NCI-H2227 (cell line): ENCODE data around the gene CHD9NB.
A peak's percentile ranks its signal among the peaks of the same experiment; 100 is the strongest.
"Not testable (repeated sequence)": the region's sequence is repeated elsewhere in the genome, so short reads cannot be mapped to it uniquely, and the experiment has no call there.

Experiments
- DNase-seq: peaks from one replicate; lab custom pipeline; 2025; ENCODE audit not compliant: unreplicated experiment; lab: John Stamatoyannopoulos, UW

Gene CHD9NB

DNA sequence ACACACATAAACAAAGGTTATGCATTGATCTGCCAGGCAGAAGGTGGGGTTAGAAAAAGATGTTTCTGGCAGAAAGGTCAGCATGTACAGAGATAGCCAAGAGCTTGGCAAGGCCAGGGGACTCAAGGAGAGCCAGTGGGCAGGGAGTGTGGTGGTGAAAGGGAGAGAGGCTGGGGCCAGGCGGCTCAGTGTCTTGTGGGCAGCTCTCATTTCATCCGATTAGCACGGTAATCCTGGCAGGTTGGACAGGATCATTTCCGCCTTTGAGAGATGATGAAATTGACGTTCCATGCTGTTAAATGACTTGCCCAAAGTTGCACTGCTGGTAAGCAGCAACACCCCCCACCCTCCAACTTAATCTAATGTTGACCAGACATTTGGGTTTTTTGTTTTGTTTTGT lies 5.7 kb upstream of the CHD9NB start:
- DNase-seq = no peak

DNA sequence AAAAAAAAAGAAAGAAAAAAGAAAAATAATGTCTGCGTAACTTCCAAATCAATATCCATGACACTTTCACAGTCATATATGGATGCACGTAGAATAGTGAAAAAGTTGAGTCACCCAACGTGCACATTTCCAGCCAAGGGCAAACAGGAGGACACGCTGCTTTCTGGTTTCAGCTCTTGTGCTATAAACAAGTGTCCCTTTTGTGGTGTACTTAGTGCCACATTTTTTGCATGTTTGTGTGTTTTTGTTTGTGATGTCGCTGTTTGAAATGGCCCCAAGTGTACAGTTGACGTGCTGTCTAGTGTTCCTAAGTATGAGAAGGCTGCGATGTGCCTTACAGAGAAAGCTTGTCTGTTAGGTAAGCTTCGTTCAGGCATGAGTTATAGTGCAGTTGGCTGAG lies 5.0 kb upstream of the CHD9NB start:
- DNase-seq = no peak

- DNase-seq = no peak
These were observed 3.7 kb upstream of the CHD9NB start for GRCh38 chr16:53056392-53056881.

DNA sequence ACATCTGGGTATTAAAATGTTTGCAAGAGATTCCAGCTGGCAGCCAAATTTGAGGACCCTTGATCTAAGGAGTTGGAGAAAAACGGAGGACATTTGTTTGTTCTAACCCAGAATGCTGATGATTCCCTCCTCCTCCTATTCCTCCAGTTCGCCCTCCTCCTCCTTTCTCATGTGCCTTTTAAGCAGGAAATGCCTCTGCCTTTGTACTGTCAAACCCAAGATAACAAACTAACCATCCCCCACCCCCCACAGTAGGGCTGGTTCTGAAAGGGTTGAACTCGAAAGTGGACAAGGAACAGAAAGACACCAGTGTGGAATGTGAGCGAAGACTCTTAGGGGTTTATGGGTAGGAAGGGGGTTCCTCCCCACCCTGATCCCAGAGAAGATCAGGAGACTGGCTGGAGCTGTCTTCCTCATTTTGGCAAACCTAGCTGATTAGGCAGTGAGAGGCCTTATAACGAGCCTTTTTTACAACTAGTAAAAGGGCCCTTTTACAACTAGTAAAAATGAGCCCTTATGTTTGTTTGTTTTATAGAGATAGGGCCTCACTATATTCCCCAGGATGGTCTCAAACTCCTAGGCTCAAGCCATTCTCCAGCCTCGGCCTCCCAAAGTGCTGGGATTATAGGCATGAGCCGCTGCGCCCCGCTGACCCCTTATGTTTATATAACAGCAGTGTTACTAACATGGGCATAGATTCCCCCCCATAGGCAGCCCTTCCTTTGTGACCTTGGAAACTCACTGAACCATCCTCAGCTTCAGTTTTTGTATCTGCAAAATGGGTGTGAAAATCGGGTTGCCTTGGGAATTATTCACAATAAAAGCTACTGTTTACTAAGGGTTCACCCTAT lies 3.1 kb upstream of the CHD9NB start:
- DNase-seq = peak; percentile 12

GRCh38 chr16:53054670-53055485 lies 2.2 kb upstream of the CHD9NB start, which contains the start of gene CHD9:
TSS of gene CHD9 (plus strand) at chr16:53054991. CDS start at chr16:53156090, 101,099 bp downstream.
- peak; percentile 89 for DNase-seq

- DNase-seq = peak; percentile 27
These were observed 1.4 kb upstream of the CHD9NB start for GRCh38 chr16:53053967-53054669.

- not testable (repeated sequence) for DNase-seq
These were observed 1.4 kb downstream of the CHD9NB start for GRCh38 chr16:53051255-53051654.

GRCh38 chr16:53048139-53048915 lies 4.4 kb downstream of the CHD9NB start:
- DNase-seq = no peak

GRCh38 chr16:53047515-53047914 lies 5.2 kb downstream of the CHD9NB start:
- DNase-seq = not testable (repeated sequence)

DNA sequence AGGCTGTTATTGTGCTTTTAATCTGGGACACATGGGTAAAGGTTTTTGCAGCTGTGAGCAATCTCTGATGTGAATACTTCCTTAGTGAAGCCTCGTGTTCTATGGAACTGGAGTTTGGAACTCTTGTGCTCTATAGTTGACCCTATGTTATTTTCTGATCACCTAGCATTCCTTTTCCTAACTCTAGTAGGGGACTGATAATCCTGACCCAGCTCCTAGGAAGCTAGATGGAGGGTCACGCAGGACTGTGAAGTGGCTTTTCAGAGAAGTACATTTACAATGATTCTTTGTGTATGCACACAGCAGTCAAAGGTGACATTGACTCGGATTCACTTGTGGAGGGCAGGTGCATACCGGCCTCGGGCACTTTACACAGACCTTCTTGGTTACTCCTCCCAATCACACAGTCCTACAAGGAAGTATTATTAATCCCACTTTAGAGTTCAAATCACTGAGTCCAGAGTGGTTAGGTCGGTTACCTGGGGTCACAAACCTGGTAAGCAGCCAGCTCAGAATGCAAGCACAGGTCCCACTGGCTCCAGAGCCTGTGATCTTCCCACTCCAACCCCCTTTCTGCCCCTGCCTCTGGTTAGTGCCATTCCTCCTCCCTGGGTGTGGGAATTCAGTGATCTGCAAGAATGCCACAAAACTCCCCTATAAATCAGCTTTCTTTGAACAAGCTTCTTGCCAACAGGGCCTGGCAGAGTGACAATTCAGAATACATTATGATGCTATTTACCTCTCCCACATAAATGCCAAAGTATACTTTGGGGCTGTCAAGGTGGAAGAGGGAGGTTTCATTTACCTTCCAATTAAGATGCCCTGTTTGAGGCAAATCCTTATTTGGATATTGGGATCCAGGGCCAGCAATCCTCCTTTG lies 7.1 kb downstream of the CHD9NB start:
- no peak for DNase-seq

DNA sequence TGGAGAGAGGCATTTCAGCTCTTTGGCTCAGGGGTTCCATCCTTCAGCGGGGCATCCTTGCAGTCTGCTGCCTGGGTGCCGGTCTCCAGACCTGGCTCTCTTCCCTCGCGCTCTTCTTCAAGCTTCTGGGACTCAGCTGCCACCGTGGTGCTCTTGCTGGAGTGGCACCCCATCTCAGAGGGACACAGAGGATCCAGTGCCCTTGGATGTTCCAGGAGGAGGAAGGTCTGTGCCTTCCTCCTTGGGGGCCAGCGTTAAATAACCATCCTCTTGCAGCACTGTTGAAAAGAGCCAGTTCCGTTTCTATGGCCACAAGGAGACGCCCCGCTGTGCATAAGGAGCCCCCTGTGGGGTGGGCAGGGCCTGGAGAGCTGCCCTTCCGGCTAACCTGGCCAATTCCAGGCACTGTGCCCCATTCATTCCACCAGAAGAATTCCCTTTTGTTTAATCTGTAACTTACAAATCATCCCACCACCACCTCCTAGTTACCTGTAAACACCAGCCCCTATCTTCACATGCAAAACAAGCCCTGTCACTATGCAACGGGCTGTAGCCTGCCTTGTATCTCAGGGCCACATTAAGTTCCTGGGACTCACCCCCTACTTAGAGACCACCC lies 8.6 kb downstream of the CHD9NB start:
- DNase-seq = peak; percentile 37

DNA sequence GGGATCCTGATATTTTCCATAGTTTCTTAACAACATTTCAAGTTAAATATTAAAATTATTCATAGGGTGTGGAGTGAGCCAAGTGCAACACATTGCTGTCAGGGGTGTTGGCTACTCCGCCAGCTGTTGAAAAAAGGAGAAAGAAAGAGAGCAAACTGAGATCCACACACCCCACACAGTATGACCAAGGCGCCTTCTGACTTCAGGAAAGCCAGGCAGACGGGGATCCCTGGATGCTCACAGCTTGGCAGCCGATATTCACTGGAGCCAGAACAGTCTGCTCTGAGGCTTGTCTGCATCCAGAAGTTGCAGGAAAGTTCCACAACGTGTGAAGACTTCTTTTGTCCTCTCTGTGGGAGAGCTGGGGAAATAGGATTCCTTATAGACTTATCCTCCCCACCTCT lies 9.3 kb downstream of the CHD9NB start:
- DNase-seq = no peak

- DNase-seq = no peak
These were observed 10.4 kb downstream of the CHD9NB start for GRCh38 chr16:53042235-53042701.

DNA sequence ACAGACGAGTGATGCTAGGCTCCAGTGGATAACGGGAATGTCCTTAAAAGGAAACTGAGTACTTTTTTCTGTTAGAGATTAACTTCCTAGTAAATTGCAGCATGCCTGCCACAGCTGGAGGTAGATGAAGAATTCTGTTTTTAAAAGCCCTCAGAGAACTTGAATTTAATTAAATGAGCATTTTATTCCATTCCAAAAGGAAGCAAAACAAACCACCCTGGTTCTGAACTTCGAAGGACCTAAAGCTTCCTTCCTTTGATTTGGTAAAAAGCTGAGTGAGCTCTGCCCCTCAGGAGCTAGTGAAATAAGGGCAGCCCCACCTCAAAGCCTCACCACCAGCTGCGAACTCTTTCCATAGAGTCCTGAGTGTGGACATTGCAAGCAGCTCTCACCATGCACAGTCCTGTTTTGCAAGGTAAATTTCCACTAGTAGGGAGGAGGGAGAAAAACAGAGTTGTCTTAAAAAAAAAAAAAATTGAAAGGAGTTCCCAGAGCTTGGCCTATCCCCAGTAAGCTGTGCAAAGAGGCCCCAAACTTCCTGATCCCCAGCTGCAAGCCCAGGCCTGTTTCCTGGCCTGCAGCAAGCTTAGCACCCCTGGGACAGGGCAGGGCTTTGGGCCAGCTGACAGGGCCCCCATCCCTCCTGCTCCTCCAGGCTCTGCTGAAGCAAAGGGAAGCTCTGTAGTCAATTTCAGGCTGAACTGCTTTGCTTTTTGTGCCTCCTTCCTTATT lies 11.2 kb downstream of the CHD9NB start:
- no peak for DNase-seq

- DNase-seq = no peak
These were observed 11.9 kb downstream of the CHD9NB start for GRCh38 chr16:53040788-53041187.

DNA sequence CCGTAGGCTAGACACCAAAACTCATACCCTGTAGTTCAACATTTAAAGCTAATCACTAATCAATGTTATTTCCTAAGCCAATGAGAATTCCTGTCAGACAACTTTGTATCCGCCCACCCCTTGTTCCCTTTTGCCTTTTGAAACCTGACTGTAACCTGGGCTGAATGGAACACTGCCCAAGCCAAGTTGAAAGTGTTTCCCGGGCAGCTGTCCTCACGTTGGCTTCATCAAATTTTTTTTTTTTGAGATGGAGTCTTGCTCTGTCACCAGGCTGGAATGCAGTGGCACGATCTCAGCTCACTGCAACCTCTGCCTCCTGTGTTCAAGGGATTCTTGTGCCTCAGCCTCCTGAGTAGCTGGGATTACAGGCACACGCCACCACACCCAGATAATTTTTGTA lies 16.0 kb downstream of the CHD9NB start:
- DNase-seq = not testable (repeated sequence)

GRCh38 chr16:53036066-53036465 lies 16.6 kb downstream of the CHD9NB start:
- DNase-seq = no peak
